ENCODE measurements around the gene RRBP1.

- TF ChIP-seq EZH2phosphoT487 (IDR thresholded peaks at IDR 0.05; ENCODE audit: low read depth) (no peak), CTCF (IDR thresholded peaks at IDR 0.05; ENCODE audit: low read depth, low read length) (no peak)
Measured at GRCh38 chr20:17593902-17594301, 88.1 kb downstream of the RRBP1 start.

Data from OCI-LY3 (cell line).